H9 (cell line): Measurements from ENCODE around the gene SLC12A3. TPM values are rescaled to one million over a fixed set of nuclear protein-coding genes. Genes with fewer than 3 reads are reported as not detected.

ENCODE experiments used
- DNase-seq: peaks from one replicate; pipeline ENCODE4 v3.0.0-alpha.2; 2017
- H2AFZ ChIP-seq: one replicate; pipeline ENCODE4 v1.6.1; 2013; ENCODE audit warnings: mild to moderate bottlenecking, low read length, control low read depth, moderate library complexity
- H2AK5ac ChIP-seq: 2 replicates; pipeline ENCODE4 v1.6.1; 2013; ENCODE audit warnings: low read length, control low read depth, mixed read lengths; ENCODE audit not compliant: insufficient read length
- H2BK120ac ChIP-seq: one replicate; pipeline ENCODE4 v1.6.1; 2013; ENCODE audit warnings: low read depth, mild to moderate bottlenecking, low read length, control low read depth, inconsistent platforms; ENCODE audit not compliant: poor library complexity, severe bottlenecking
- H2BK12ac ChIP-seq: 2 replicates; pipeline ENCODE4 v1.6.1; 2013; ENCODE audit warnings: low read length, control low read depth, mixed read lengths, low read depth; ENCODE audit not compliant: insufficient read length
- H2BK15ac ChIP-seq: 2 replicates; pipeline ENCODE4 v1.6.1; 2013; ENCODE audit warnings: low read depth, low read length, control low read depth
- H2BK20ac ChIP-seq: one replicate; pipeline ENCODE4 v1.6.1; 2013; ENCODE audit warnings: low read depth, mild to moderate bottlenecking, low read length, control low read depth, inconsistent platforms; ENCODE audit not compliant: poor library complexity, severe bottlenecking
- H2BK5ac ChIP-seq: 2 replicates; pipeline ENCODE4 v1.6.1; 2013; ENCODE audit warnings: low read length, control low read depth, mixed read lengths; ENCODE audit not compliant: insufficient read length
- H3K14ac ChIP-seq: 2 replicates; pipeline ENCODE4 v1.6.1; 2013; ENCODE audit warnings: low read length, control low read depth; ENCODE audit not compliant: insufficient read depth
- H3K18ac ChIP-seq: 2 replicates; pipeline ENCODE4 v1.6.1; 2013; ENCODE audit warnings: low read depth, mild to moderate bottlenecking, mixed read lengths, low read length, control low read depth; ENCODE audit not compliant: insufficient read length
- H3K23ac ChIP-seq: 2 replicates; pipeline ENCODE4 v1.6.1; 2013; ENCODE audit warnings: low read length, control low read depth, mixed read lengths, low read depth; ENCODE audit not compliant: insufficient read length
- H3K23me2 ChIP-seq: 2 replicates; pipeline ENCODE4 v1.6.1; 2013; ENCODE audit warnings: low read depth, mild to moderate bottlenecking, mixed read lengths, low read length, control low read depth; ENCODE audit not compliant: insufficient read length, poor library complexity, severe bottlenecking
- H3K27ac ChIP-seq: 2 replicates; pipeline ENCODE4 v1.5.1; 2013; ENCODE audit warnings: low read length, control low read depth, mixed read lengths, low read depth; ENCODE audit not compliant: insufficient read length
- H3K27me3 ChIP-seq: 2 replicates; pipeline ENCODE4 v1.6.1; 2013; ENCODE audit warnings: low read length, control low read depth, inconsistent platforms; ENCODE audit not compliant: insufficient read depth
- H3K4ac ChIP-seq: 2 replicates; pipeline ENCODE4 v1.6.1; 2013; ENCODE audit warnings: low read depth, mild to moderate bottlenecking, control low read depth, inconsistent platforms, low read length, moderate library complexity
- H3K4me1 ChIP-seq: 2 replicates; pipeline ENCODE4 v1.6.1; 2013; ENCODE audit warnings: low read length, control low read depth, inconsistent platforms; ENCODE audit not compliant: insufficient read depth
- H3K4me2 ChIP-seq: 2 replicates; pipeline ENCODE4 v1.6.1; 2013; ENCODE audit warnings: low read length, control low read depth, mixed read lengths; ENCODE audit not compliant: insufficient read length, insufficient read depth
- H3K56ac ChIP-seq: 2 replicates; pipeline ENCODE4 v1.6.1; 2013; ENCODE audit warnings: low read depth, mild to moderate bottlenecking, mixed read lengths, low read length, control low read depth; ENCODE audit not compliant: insufficient read length
- H3K79me1 ChIP-seq: 2 replicates; pipeline ENCODE4 v1.6.1; 2013; ENCODE audit warnings: low read depth, mild to moderate bottlenecking, moderate library complexity, low read length, control low read depth, inconsistent platforms; ENCODE audit not compliant: insufficient read depth, poor library complexity, severe bottlenecking
- H3K79me2 ChIP-seq: 2 replicates; pipeline ENCODE4 v1.6.1; 2013; ENCODE audit warnings: low read length, control low read depth, inconsistent platforms; ENCODE audit not compliant: insufficient read depth
- H3K9ac ChIP-seq: 2 replicates; pipeline ENCODE4 v1.6.1; 2013; ENCODE audit warnings: low read length, control low read depth, mixed read lengths; ENCODE audit not compliant: insufficient read length; ENCODE audit errors: extremely low read depth
- H3K9me3 ChIP-seq: one replicate; pipeline ENCODE4 v1.6.1; 2013; ENCODE audit warnings: low read depth, low read length, inconsistent platforms; ENCODE audit not compliant: control insufficient read depth
- H3T11ph ChIP-seq: one replicate; pipeline ENCODE4 v1.6.1; 2013; ENCODE audit warnings: mild to moderate bottlenecking, low read length, control low read depth, inconsistent platforms
- H4K20me1 ChIP-seq: one replicate; pipeline ENCODE4 v1.6.1; 2013; ENCODE audit not compliant: control insufficient read depth, insufficient read length, insufficient read depth
- H4K5ac ChIP-seq: 2 replicates; pipeline ENCODE4 v1.6.1; 2013; ENCODE audit warnings: low read depth, mild to moderate bottlenecking, mixed read lengths, low read length, control low read depth; ENCODE audit not compliant: insufficient read length
- H4K8ac ChIP-seq: replicated peaks from 2 replicates; pipeline ENCODE4 v1.6.1; 2013; ENCODE audit warnings: low read length, control low read depth, mixed read lengths, low read depth; ENCODE audit not compliant: insufficient read length
- H4K91ac ChIP-seq: 2 replicates; pipeline ENCODE4 v1.6.1; 2013; ENCODE audit warnings: low read depth, mild to moderate bottlenecking, moderate library complexity, mixed read lengths, low read length, control low read depth; ENCODE audit not compliant: insufficient read length
- H3K27ac Mint-ChIP-seq, 3 experiments: 2 replicates in 2 of 3; 3 replicates in 1 of 3; pipeline ENCODE4 v1.8.0; 2020 to 2021; ENCODE audit warnings: mixed read lengths in 3 of 3, mild to moderate bottlenecking in 1 of 3, moderate library complexity in 1 of 3
- H3K27me3 Mint-ChIP-seq: 2 replicates; pipeline ENCODE4 v1.8.0; 2021; ENCODE audit warnings: low read depth, mild to moderate bottlenecking, moderate library complexity, mixed read lengths
- H3K36me3 Mint-ChIP-seq, 3 experiments: 2 replicates in 2 of 3; 3 replicates in 1 of 3; pipeline ENCODE4 v1.8.0; 2020 to 2021; ENCODE audit warnings: low read depth in 3 of 3, mixed read lengths in 3 of 3; ENCODE audit not compliant: insufficient read depth in 1 of 3
- H3K4me1 Mint-ChIP-seq, 2 experiments: 2 replicates each; pipeline ENCODE4 v1.8.0; 2020; ENCODE audit warnings: mixed read lengths in 2 of 2
- H3K4me3 Mint-ChIP-seq, 2 experiments: 2 replicates in 1 of 2; 3 replicates in 1 of 2; pipeline ENCODE4 v1.8.0; 2020 to 2021; ENCODE audit warnings: mild to moderate bottlenecking in 2 of 2, mixed read lengths in 2 of 2, moderate library complexity in 1 of 2
- H3K9me3 Mint-ChIP-seq, 2 experiments: 2 replicates in 1 of 2; 3 replicates in 1 of 2; pipeline ENCODE4 v1.8.0; 2020; ENCODE audit warnings: mild to moderate bottlenecking in 2 of 2, mixed read lengths in 2 of 2, moderate library complexity in 1 of 2
- CTCF ChIP-seq: fragments of 200-600 bp; sonication (generic); conservative IDR thresholded peaks from 3 replicates; pipeline ENCODE4 v1.8.0; 2021; ENCODE audit warnings: antibody characterized with exemption, mild to moderate bottlenecking
- WGBS: extraction: QIAGEN DNeasy Blood & Tissue Kit; methylation state at CpG from one replicate; pipeline ENCODE4 v1.1.7; 2013; ENCODE audit warnings: missing lambda C conversion rate, low lambda C conversion rate, mixed read lengths; ENCODE audit not compliant: insufficient read length; ENCODE audit errors: extremely low coverage; 5-methylcytosine and 5-hydroxymethylcytosine counted together
- total RNA-seq: library from RNA; stranded (reverse); gene quantifications from 2 replicates; pipeline ENCODE4 v1.2.1, GENCODE V29; 2021

SLC12A3 gene
- total RNA-seq, 1 experiment from 2014 or later, result not detected

- no peaks in the 10 kb centered on the region for H3K36me3 Mint-ChIP-seq
- H3K56ac ChIP-seq, result no peak overlapping the region
- H3K79me1 ChIP-seq, result no peaks in the 10 kb centered on the region
- 0 out of 2 replicates have a peak, but pooled peaks cover 2% of the 10 kb centered on the region for H3K4me1 ChIP-seq
- no CpG with 5 or more reads among the region's 4 CpGs for WGBS
- H4K5ac ChIP-seq, result no peak overlapping the region
- no peaks in the 10 kb centered on the region for H3K9me3 ChIP-seq
- H3K4me2 ChIP-seq, result no peak overlapping the region
- H4K91ac ChIP-seq, result no peak overlapping the region
- H3K23me2 ChIP-seq, result no peaks in the 10 kb centered on the region
- H2BK15ac ChIP-seq, result no peak overlapping the region
- H3K27me3 Mint-ChIP-seq, result no peaks in the 10 kb centered on the region; the same call in 1 of the 2 replicates
- no peak overlapping the region for H3K27ac ChIP-seq
- DNase-seq, result no peak
- no peak overlapping the region for H2BK120ac ChIP-seq
- peaks cover 11 to 12% of the 10 kb centered on the region in 2 experiments for H3K4me1 Mint-ChIP-seq
- H2BK12ac ChIP-seq, result no peak overlapping the region
- H3T11ph ChIP-seq, result no peak overlapping the region
- no peak overlapping the region for H4K8ac ChIP-seq
- no peak overlapping the region for H3K4me3 Mint-ChIP-seq
- no peak overlapping the region for H3K4ac ChIP-seq
- no peak overlapping the region for H3K14ac ChIP-seq
- H3K79me2 ChIP-seq, result no peaks in the 10 kb centered on the region
- no peak overlapping the region for H2AFZ ChIP-seq
- H3K9me3 Mint-ChIP-seq, result no peaks in the 10 kb centered on the region
- H2BK20ac ChIP-seq, result no peak overlapping the region
- no peaks in the 10 kb centered on the region for H3K27me3 ChIP-seq
- H4K20me1 ChIP-seq, result no peaks in the 10 kb centered on the region
- H3K23ac ChIP-seq, result no peak overlapping the region
- H3K9ac ChIP-seq, result no peak overlapping the region
- no peak overlapping the region for H3K18ac ChIP-seq
- no peak for TF ChIP-seq CTCF
- no peak overlapping the region for H3K27ac Mint-ChIP-seq
- no peak overlapping the region for H2AK5ac ChIP-seq
- H2BK5ac ChIP-seq, result no peak overlapping the region
Measured at GRCh38 chr16:56855946-56856345, 9.1 kb upstream of the SLC12A3 start.
